BE2C (cell line): ENCODE data around the gene TSN.
A peak's percentile ranks its signal among the peaks of the same experiment; 100 is the strongest.

Source experiments
- DNase-seq: peaks from one replicate; pipeline ENCODE4 v3.0.0-alpha.2; 2020
- H3K27me3 ChIP-seq: fragments of 250-450 bp; sonication (Bioruptor Pico); 2 replicates; pipeline ENCODE4 v1.5.1; 2020; ENCODE audit warnings: mild to moderate bottlenecking
- H3K36me3 ChIP-seq: fragments of 250-450 bp; sonication (Bioruptor Pico); 2 replicates; pipeline ENCODE4 v1.5.1; 2020; ENCODE audit warnings: mild to moderate bottlenecking
- H3K4me1 ChIP-seq: fragments of 250-450 bp; sonication (Bioruptor Pico); 2 replicates; pipeline ENCODE4 v1.5.1; 2020
- H3K4me3 ChIP-seq: 2 replicates; pipeline ENCODE4 v1.5.1; 2011; ENCODE audit warnings: low read depth, low read length
- H3K9me3 ChIP-seq: fragments of 250-450 bp; sonication (Bioruptor Pico); 2 replicates; pipeline ENCODE4 v1.5.1; 2020
- TF ChIP-seq, protein P1 (sequence below): IDR thresholded peaks from 2 replicates; pipeline ENCODE4 v1.5.1; 2012; ENCODE audit warnings: mild to moderate bottlenecking, low read depth, low read length

The TSN gene

DNA sequence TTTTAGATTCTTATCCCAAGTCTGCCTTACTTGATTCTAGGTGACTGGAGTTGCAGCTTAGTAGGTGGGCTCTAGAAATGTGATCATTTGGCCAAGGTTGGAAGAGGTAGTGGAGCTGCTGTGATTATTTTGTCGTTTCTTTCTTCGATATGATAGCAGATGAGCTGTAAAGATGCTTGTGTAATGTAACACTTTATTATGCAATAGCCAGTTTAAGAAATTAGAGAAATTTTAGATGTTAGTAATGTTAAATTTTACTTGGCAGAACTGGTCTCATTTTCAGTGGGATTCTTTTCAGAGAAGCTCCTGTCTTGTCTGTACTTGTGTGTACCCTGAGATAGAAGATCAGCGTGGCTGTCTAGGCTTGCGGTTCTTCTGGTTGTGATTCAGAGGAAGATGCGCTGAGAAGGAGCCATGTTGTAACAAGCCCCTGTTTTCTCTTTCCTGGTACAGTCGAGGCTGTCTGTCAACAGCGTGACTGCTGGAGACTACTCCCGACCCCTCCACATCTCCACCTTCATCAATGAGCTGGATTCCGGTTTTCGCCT is 9.3 kb downstream of the TSN start:
- H3K4me1 ChIP-seq, result no peaks in the 10 kb centered on the region
- H3K4me3 ChIP-seq, result no peak overlapping the region
- no peaks in the 10 kb centered on the region for H3K27me3 ChIP-seq
- no peaks in the 10 kb centered on the region for H3K9me3 ChIP-seq
- no peak for DNase-seq
- peaks cover 5% of the 10 kb centered on the region; the same call in 1 of the 2 replicates for H3K36me3 ChIP-seq
- TF ChIP-seq, protein P1, sequence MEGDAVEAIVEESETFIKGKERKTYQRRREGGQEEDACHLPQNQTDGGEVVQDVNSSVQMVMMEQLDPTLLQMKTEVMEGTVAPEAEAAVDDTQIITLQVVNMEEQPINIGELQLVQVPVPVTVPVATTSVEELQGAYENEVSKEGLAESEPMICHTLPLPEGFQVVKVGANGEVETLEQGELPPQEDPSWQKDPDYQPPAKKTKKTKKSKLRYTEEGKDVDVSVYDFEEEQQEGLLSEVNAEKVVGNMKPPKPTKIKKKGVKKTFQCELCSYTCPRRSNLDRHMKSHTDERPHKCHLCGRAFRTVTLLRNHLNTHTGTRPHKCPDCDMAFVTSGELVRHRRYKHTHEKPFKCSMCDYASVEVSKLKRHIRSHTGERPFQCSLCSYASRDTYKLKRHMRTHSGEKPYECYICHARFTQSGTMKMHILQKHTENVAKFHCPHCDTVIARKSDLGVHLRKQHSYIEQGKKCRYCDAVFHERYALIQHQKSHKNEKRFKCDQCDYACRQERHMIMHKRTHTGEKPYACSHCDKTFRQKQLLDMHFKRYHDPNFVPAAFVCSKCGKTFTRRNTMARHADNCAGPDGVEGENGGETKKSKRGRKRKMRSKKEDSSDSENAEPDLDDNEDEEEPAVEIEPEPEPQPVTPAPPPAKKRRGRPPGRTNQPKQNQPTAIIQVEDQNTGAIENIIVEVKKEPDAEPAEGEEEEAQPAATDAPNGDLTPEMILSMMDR, result no peak

DNA sequence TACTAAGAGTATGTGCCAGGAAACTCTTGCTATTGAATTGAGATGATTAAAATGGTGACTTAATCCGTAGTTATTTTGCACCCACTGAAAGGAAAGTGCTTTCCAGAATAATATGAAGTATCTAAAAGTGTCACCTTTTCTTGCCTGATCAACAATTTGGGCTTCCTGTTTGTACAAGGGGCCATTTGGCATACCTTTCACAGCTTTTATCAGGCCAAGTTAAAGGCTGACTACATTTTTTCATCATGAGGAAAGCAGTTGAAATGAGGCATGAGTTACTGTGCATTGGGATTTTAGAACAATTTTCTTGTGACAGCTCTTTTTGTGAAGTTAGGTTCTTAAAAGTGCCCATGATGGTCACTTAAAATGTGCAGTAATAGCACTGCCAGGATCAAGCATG is 11.2 kb downstream of the TSN start:
- H3K9me3 ChIP-seq, result no peaks in the 10 kb centered on the region
- peaks cover 5% of the 10 kb centered on the region; the same call in 1 of the 2 replicates for H3K36me3 ChIP-seq
- peaks cover 2% of the 10 kb centered on the region for H3K4me1 ChIP-seq
- TF ChIP-seq, protein P1, result no peak
- no peaks in the 10 kb centered on the region for H3K27me3 ChIP-seq
- H3K4me3 ChIP-seq, result no peak overlapping the region
- DNase-seq, result no peak

DNA sequence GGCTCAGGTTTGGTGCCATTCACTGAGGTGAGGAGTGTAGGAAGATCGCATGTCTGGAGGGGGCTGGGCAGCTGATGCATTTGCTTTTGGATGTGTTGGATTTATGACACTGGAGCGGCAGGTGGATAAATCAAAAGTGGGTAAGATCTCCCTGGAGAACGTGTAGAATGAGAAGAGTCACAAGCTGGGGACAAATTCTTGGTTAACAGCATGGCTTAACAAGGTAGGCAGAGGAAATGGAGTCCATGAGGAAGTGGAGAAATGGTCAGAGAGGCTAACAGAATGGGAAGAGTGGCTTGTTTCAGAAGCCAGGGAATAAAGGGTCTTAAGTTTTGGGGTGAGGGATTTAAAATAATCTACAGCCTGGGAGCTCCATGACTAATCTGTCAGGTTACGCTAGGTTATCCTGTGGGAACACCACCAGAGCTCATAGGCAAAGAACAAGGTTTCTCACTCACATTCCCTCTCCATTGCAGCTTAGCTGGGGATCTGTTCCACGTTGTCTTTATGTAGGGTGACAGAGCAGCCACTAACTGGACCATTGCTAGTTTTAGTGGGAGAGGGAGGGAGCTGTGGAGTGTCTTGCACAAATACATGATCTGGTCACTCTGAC is 12.8 kb downstream of the TSN start:
- Histone ChIP-seq H3K36me3 (no peaks in the 10 kb centered on the region; the same call in 1 of the 2 replicates), H3K27me3 (no peaks in the 10 kb centered on the region), H3K4me3 (no peak overlapping the region), H3K4me1 (peaks cover 9% of the 10 kb centered on the region), H3K9me3 (no peaks in the 10 kb centered on the region)
- DNase-seq, result no peak
- TF ChIP-seq, protein P1, result no peak

DNA sequence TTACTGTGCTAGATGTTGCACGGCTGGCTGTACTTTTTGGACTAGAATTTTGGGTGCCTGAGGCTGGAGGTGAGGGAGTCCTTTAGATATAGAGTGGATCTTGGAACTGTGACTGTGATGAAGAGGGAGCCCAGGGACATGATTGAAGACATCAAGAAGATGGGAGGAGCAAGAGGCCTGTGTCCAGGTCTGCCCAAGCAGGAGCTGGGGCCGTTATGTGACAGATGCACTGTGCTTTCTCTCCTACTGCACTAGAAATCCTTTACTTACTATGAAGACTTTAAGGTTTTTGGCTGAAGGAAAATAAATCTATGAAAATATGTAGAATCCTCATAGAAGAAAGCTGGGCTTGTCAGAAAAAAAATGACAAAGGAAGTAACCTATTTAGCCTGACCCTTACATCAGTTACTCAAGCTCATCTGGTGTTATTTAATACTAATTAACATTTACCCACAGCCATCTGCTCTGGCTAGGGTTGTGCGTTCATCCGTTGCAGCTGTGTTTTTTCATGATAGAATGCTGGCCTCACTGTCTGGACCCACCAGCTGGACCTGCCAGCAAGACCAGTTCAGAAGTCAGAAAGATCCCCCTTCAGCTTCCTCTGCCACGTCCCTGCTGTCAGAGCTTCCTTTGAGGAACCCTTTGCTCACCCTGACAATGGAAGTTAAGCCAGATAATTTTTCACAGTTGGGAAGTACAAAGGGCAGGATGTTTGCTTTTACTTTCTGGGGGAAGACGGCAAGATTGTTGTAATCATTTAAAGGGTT is 16.7 kb downstream of the TSN start:
- Histone ChIP-seq H3K27me3 (no peaks in the 10 kb centered on the region), H3K36me3 (no peaks in the 10 kb centered on the region; the same call in 1 of the 2 replicates), H3K4me3 (no peak overlapping the region), H3K9me3 (no peaks in the 10 kb centered on the region), H3K4me1 (peaks cover 13% of the 10 kb centered on the region)
- TF ChIP-seq, protein P1, result no peak
- DNase-seq, result peak; percentile 50

DNA sequence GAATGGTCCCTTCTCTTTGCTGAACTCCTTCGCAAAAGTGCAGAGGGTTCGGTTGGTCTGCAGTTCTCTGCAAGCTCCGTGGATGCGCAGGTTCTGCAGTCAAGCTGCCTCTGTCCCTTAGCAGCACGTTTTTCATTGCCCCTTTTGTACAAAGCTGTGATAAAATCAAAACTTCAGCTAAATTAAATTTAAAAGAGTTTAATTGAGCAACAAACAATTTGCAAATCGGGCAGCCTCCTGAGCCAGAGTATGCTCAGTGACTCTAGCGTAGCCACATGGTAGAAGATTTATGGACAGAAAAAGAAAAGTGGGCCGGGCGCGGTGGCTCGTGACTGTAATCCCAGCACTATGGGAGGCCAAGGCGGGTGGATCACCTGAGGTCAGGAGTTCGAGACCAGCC is 18.8 kb downstream of the TSN start:
- Histone ChIP-seq H3K36me3 (no peaks in the 10 kb centered on the region), H3K4me3 (no peak overlapping the region), H3K27me3 (no peaks in the 10 kb centered on the region), H3K4me1 (peaks cover 13% of the 10 kb centered on the region), H3K9me3 (no peaks in the 10 kb centered on the region)
- peak; percentile 63 for DNase-seq
- TF ChIP-seq, protein P1, result no peak

DNA sequence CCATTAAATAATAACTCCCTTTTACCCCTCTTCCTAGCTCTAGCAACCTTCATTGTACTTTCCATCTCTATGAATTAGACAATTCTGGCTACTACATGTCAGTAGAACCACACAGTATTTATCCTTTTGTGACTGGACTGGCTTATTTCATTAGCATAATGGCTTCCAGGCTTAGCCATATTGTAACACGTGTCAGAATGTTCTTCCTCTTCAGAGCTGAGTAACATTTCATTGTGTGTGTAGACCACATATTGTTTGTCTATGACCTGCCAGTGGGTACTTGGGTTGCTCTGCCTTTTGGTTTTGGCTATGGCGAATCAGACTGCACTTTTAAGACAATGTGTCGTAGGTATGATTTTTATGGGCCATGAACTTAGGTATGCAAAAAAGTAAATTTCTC is 20.9 kb downstream of the TSN start:
- Histone ChIP-seq H3K36me3 (no peaks in the 10 kb centered on the region), H3K4me1 (peaks cover 13% of the 10 kb centered on the region), H3K9me3 (no peaks in the 10 kb centered on the region), H3K27me3 (no peaks in the 10 kb centered on the region), H3K4me3 (no peak overlapping the region)
- TF ChIP-seq, protein P1, result no peak
- DNase-seq, result no peak
